Measurements from ENCODE around the gene GALNT17. TPM values are rescaled to one million over a fixed set of nuclear protein-coding genes. Genes with fewer than 3 reads are reported as not detected.

GALNT17 gene
- total RNA-seq, 1 donor from 2014 or later: 20.2 TPM

- Mint-ChIP-seq H3K9me3 (no peaks in the 10 kb centered on the region), H3K4me3 (no peak overlapping the region), H3K27me3 (no peaks in the 10 kb centered on the region), H3K4me1 (ENCODE audit: unreplicated experiment) (no peaks in the 10 kb centered on the region), H3K27ac (no peak overlapping the region), H3K36me3 (no peaks in the 10 kb centered on the region)
- DNase-seq (ENCODE audit: extremely low spot score, unreplicated experiment): no peak
- TF ChIP-seq CTCF (conservative IDR thresholded peaks at IDR 0.05): no peak
These were observed 39.5 kb downstream of the GALNT17 start for GRCh38 chr7:71171476-71171875.

GRCh38 chr7:71173955-71174354 lies 42.0 kb downstream of the GALNT17 start:
- no peak overlapping the region for H3K4me3 Mint-ChIP-seq
- no peak for DNase-seq (ENCODE audit: extremely low spot score, unreplicated experiment)
- H3K9me3 Mint-ChIP-seq: no peaks in the 10 kb centered on the region
- H3K36me3 Mint-ChIP-seq: no peaks in the 10 kb centered on the region
- no peak for TF ChIP-seq CTCF (conservative IDR thresholded peaks at IDR 0.05)
- no peaks in the 10 kb centered on the region for H3K27me3 Mint-ChIP-seq
- H3K27ac Mint-ChIP-seq: no peak overlapping the region
- no peaks in the 10 kb centered on the region for H3K4me1 Mint-ChIP-seq (ENCODE audit: unreplicated experiment)

- peaks cover 7% of the 10 kb centered on the region for H3K4me1 Mint-ChIP-seq (ENCODE audit: unreplicated experiment)
- H3K9me3 Mint-ChIP-seq: no peaks in the 10 kb centered on the region
- H3K36me3 Mint-ChIP-seq: no peaks in the 10 kb centered on the region
- peak; percentile 11 for DNase-seq (ENCODE audit: extremely low spot score, unreplicated experiment)
- H3K27me3 Mint-ChIP-seq: no peaks in the 10 kb centered on the region
- TF ChIP-seq CTCF (conservative IDR thresholded peaks at IDR 0.05): no peak
- no peak overlapping the region for H3K4me3 Mint-ChIP-seq
- no peak overlapping the region for H3K27ac Mint-ChIP-seq
These were observed 50.5 kb downstream of the GALNT17 start for GRCh38 chr7:71182438-71182935.

- DNase-seq (ENCODE audit: extremely low spot score, unreplicated experiment): no peak
- H3K4me3 Mint-ChIP-seq: no peak overlapping the region
- H3K36me3 Mint-ChIP-seq: no peaks in the 10 kb centered on the region
- no peaks in the 10 kb centered on the region for H3K27me3 Mint-ChIP-seq
- H3K9me3 Mint-ChIP-seq: no peaks in the 10 kb centered on the region
- peaks cover 7% of the 10 kb centered on the region for H3K4me1 Mint-ChIP-seq (ENCODE audit: unreplicated experiment)
- H3K27ac Mint-ChIP-seq: no peak overlapping the region
- TF ChIP-seq CTCF (conservative IDR thresholded peaks at IDR 0.05): no peak
These were observed 52.2 kb downstream of the GALNT17 start for GRCh38 chr7:71184136-71184535.

GRCh38 chr7:71184609-71185008 lies 52.7 kb downstream of the GALNT17 start:
- no peak for TF ChIP-seq CTCF (conservative IDR thresholded peaks at IDR 0.05)
- DNase-seq (ENCODE audit: extremely low spot score, unreplicated experiment): no peak
- Mint-ChIP-seq H3K36me3 (no peaks in the 10 kb centered on the region), H3K9me3 (no peaks in the 10 kb centered on the region), H3K27me3 (no peaks in the 10 kb centered on the region), H3K4me1 (ENCODE audit: unreplicated experiment) (peaks cover 7% of the 10 kb centered on the region), H3K27ac (no peak overlapping the region), H3K4me3 (no peak overlapping the region)

- H3K36me3 Mint-ChIP-seq: no peaks in the 10 kb centered on the region
- H3K27ac Mint-ChIP-seq: peak overlapping the region; percentile 12
- peaks cover 2% of the 10 kb centered on the region for H3K9me3 Mint-ChIP-seq
- no peaks in the 10 kb centered on the region for H3K27me3 Mint-ChIP-seq
- no peak for TF ChIP-seq CTCF (conservative IDR thresholded peaks at IDR 0.05)
- DNase-seq (ENCODE audit: extremely low spot score, unreplicated experiment): no peak
- peaks cover 7% of the 10 kb centered on the region for H3K4me1 Mint-ChIP-seq (ENCODE audit: unreplicated experiment)
- H3K4me3 Mint-ChIP-seq: no peak overlapping the region
These were observed 54.7 kb downstream of the GALNT17 start for GRCh38 chr7:71186535-71187057.
